HFF-Myc (cell line): Measurements from ENCODE around the gene SORCS2.

Source experiments
- DNase-seq: peaks from one replicate; pipeline ENCODE4 v3.0.0-alpha.2; 2011; ENCODE audit warnings: low read depth; ENCODE audit errors: extremely low read depth
- H3K4me3 ChIP-seq: replicated peaks from 2 replicates; pipeline ENCODE4 v1.5.1; 2011; ENCODE audit warnings: low read depth, mild to moderate bottlenecking, control low read depth, low read length
- CTCF ChIP-seq: IDR thresholded peaks from 2 replicates; pipeline ENCODE4 v1.5.1; 2012; ENCODE audit warnings: mild to moderate bottlenecking, low read depth, low read length, control low read depth; ENCODE audit errors: missing control alignments

SORCS2 gene

GRCh38 chr4:7642741-7643458, 450.6 kb downstream of the SORCS2 start:
- no peak for DNase-seq
- TF ChIP-seq CTCF = no peak

GRCh38 chr4:7645158-7645557, 452.8 kb downstream of the SORCS2 start:
- TF ChIP-seq CTCF = no peak
- no peak for DNase-seq
- H3K4me3 ChIP-seq = no peak overlapping the region

More at GRCh38 chr4:7642741-7643458, 450.6 kb downstream of the SORCS2 start:
- no peak overlapping the region for H3K4me3 ChIP-seq

GRCh38 chr4:7645956-7646355, 453.6 kb downstream of the SORCS2 start:
- no peak for TF ChIP-seq CTCF
- DNase-seq = no peak
- no peak overlapping the region for H3K4me3 ChIP-seq

GRCh38 chr4:7646384-7647061, 454.2 kb downstream of the SORCS2 start:
- no peak for DNase-seq
- H3K4me3 ChIP-seq = no peak overlapping the region
- no peak for TF ChIP-seq CTCF

- no peak overlapping the region for H3K4me3 ChIP-seq
- TF ChIP-seq CTCF = no peak
- DNase-seq = no peak
Measured at GRCh38 chr4:7647186-7647585, 454.8 kb downstream of the SORCS2 start.

GRCh38 chr4:7647600-7648543, 455.5 kb downstream of the SORCS2 start:
- no peak for TF ChIP-seq CTCF
- peak; percentile 81 for DNase-seq
- no peak overlapping the region for H3K4me3 ChIP-seq
